Small intestine (tissue), 7 donors: ENCODE results near the gene MEA1. TPM values are rescaled to one million over a fixed set of nuclear protein-coding genes. Genes with fewer than 3 reads are reported as not detected.

Experiments used
- DNase-seq, 2 donors: peaks; one replicate each; pipeline versions ENCODE4 v3.0.0 to v3.0.0-alpha.2; 2013
- FAIRE-seq: peaks from 2 replicates; lab custom pipeline; 2012; peaks lifted over from hg19 to GRCh38; lab: Jason Lieb, UNC
- H3K27ac ChIP-seq, 3 donors: one replicate each; pipeline ENCODE4 v1.5.1; 2013; ENCODE audit warnings: low read length in 2 of 3, mild to moderate bottlenecking in 2 of 3, control low read depth in 1 of 3, inconsistent platforms in 1 of 3, low read depth in 1 of 3, moderate library complexity in 1 of 3
- H3K27me3 ChIP-seq, 3 donors: one replicate each; pipeline ENCODE4 v1.6.1; 2013; ENCODE audit warnings: low read length in 3 of 3, inconsistent platforms in 1 of 3; ENCODE audit not compliant: control insufficient read depth in 3 of 3, insufficient read depth in 3 of 3
- H3K36me3 ChIP-seq, 3 donors: one replicate each; pipeline ENCODE4 v1.6.1; 2013; ENCODE audit warnings: low read length in 3 of 3, inconsistent platforms in 1 of 3, low read depth in 1 of 3, mild to moderate bottlenecking in 1 of 3, moderate library complexity in 1 of 3; ENCODE audit not compliant: control insufficient read depth in 3 of 3, insufficient read depth in 2 of 3
- H3K4me1 ChIP-seq, 3 donors: one replicate each; pipeline ENCODE4 v1.6.1; 2013; ENCODE audit warnings: low read length in 2 of 3, inconsistent platforms in 1 of 3, low read depth in 1 of 3, mild to moderate bottlenecking in 1 of 3, moderate library complexity in 1 of 3; ENCODE audit not compliant: control insufficient read depth in 3 of 3, insufficient read depth in 2 of 3
- H3K4me3 ChIP-seq, 3 donors: one replicate each; pipeline ENCODE4 v1.5.1; 2013; ENCODE audit warnings: low read length in 3 of 3, control low read depth in 1 of 3, inconsistent platforms in 1 of 3, low read depth in 1 of 3, mild to moderate bottlenecking in 1 of 3, moderate library complexity in 1 of 3
- H3K9me3 ChIP-seq, 2 donors: one replicate each; pipeline ENCODE4 v1.6.1; 2013; ENCODE audit warnings: low read depth in 1 of 2, low read length in 1 of 2; ENCODE audit not compliant: control insufficient read depth in 2 of 2, insufficient read depth in 1 of 2
- WGBS, 3 donors: extraction: QIAGEN DNeasy Blood & Tissue Kit; methylation state at CpG; one replicate each; pipeline ENCODE4 v1.1.7; 2013; 5-methylcytosine and 5-hydroxymethylcytosine counted together
- polyA plus RNA-seq, 4 donors: library from polyadenylated mRNA; stranded (reverse) in 3 of 4; unstranded in 1 of 4; fragments of 200-250 nt in 3 of 4; fragments of 120-200 nt in 1 of 4; gene quantifications; one replicate each; pipeline versions ENCODE4 v1.2.1 to v1.2.3, GENCODE V29; 2013
- donor health status: healthy with polysubstance abuse.
- donor health status: control.
- donor health status: control.
- donor health status: Bipolar disorder and iron deficiency.
- donor health status: healthy.

The MEA1 gene
- polyA plus RNA-seq, 4 donors, result 62.6 to 90.8 (median 74.8) TPM

- H3K27me3 ChIP-seq, result no peaks in the 10 kb centered on the region
- peak overlapping the region in 2 of 3 donors; percentile 3 to 28 for H3K27ac ChIP-seq
- peak overlapping the region; percentile 44 to 75 (median 61) for H3K4me3 ChIP-seq
- peaks cover 19 to 69% (median 21%) of the 10 kb centered on the region in 3 donors for H3K36me3 ChIP-seq
- H3K4me1 ChIP-seq, result peaks cover 4 to 17% (median 13%) of the 10 kb centered on the region in 3 donors
- DNase-seq (peak in 1 of 2 donors; percentile 16), FAIRE-seq (no peak)
- WGBS, 3 donors, result 0 to 3% (median 2%) methylated on average over 22 to 25 of the region's 25 CpGs
- no peaks in the 10 kb centered on the region for H3K9me3 ChIP-seq
These were observed 476 bp downstream of the MEA1 start for GRCh38 chr6:43013097-43013842.

GRCh38 chr6:43012364-43012763, 1.4 kb downstream of the MEA1 start:
- Histone ChIP-seq H3K4me3 (peak overlapping the region in 1 of 3 donors; percentile 75), H3K4me1 (peaks cover 4 to 17% (median 13%) of the 10 kb centered on the region in 3 donors), H3K27me3 (no peaks in the 10 kb centered on the region), H3K9me3 (no peaks in the 10 kb centered on the region), H3K36me3 (peaks cover 21 to 69% (median 25%) of the 10 kb centered on the region in 3 donors), H3K27ac (no peak overlapping the region)
- DNase-seq, result no peak
- FAIRE-seq, result no peak
- 78 to 90% (median 85%) methylated on average over 6 of the region's 6 CpGs for WGBS, 3 donors

GRCh38 chr6:43011207-43011606, 2.5 kb downstream of the MEA1 start:
- no peak for DNase-seq
- FAIRE-seq, result no peak
- 82 to 87% (median 85%) methylated on average over 5 to 6 of the region's 6 CpGs for WGBS, 3 donors

GRCh38 chr6:43009124-43009523, 4.6 kb downstream of the MEA1 start:
- FAIRE-seq (no peak), DNase-seq (peak; percentile 42 to 51)
- no peaks in the 10 kb centered on the region for H3K27me3 ChIP-seq
- peaks cover 4 to 7% (median 5%) of the 10 kb centered on the region in 3 donors for H3K4me1 ChIP-seq
- no peak overlapping the region for H3K27ac ChIP-seq
- H3K36me3 ChIP-seq, result peaks cover 32 to 72% (median 33%) of the 10 kb centered on the region in 3 donors
- no peak overlapping the region for H3K4me3 ChIP-seq
- H3K9me3 ChIP-seq, result no peaks in the 10 kb centered on the region
- WGBS, 3 donors, result 59 to 64% (median 63%) methylated on average over 6 of the region's 6 CpGs

More at GRCh38 chr6:43011207-43011606, 2.5 kb downstream of the MEA1 start:
- peaks cover 4 to 13% (median 8%) of the 10 kb centered on the region in 3 donors for H3K4me1 ChIP-seq
- no peaks in the 10 kb centered on the region for H3K27me3 ChIP-seq
- H3K36me3 ChIP-seq, result peaks cover 32 to 69% (median 33%) of the 10 kb centered on the region in 3 donors
- H3K27ac ChIP-seq, result no peak overlapping the region
- H3K4me3 ChIP-seq, result no peak overlapping the region
- H3K9me3 ChIP-seq, result no peaks in the 10 kb centered on the region

GRCh38 chr6:43007126-43007525, 6.6 kb downstream of the MEA1 start:
- Histone ChIP-seq H3K36me3 (peaks cover 32 to 81% (median 33%) of the 10 kb centered on the region in 3 donors), H3K9me3 (no peaks in the 10 kb centered on the region), H3K27ac (no peak overlapping the region), H3K4me3 (no peak overlapping the region), H3K4me1 (no peaks in the 10 kb centered on the region), H3K27me3 (no peaks in the 10 kb centered on the region)
- WGBS, 3 donors, result 91 to 93% (median 93%) methylated on average over 9 of the region's 9 CpGs
- DNase-seq (no peak), FAIRE-seq (no peak)

GRCh38 chr6:43006251-43006650, 7.5 kb downstream of the MEA1 start:
- H3K9me3 ChIP-seq, result no peaks in the 10 kb centered on the region
- no peaks in the 10 kb centered on the region for H3K27me3 ChIP-seq
- 95 to 98% (median 97%) methylated on average over 11 of the region's 11 CpGs for WGBS, 3 donors
- no peak overlapping the region for H3K27ac ChIP-seq
- FAIRE-seq (no peak), DNase-seq (no peak)
- H3K36me3 ChIP-seq, result peaks cover 26 to 78% (median 28%) of the 10 kb centered on the region in 3 donors
- no peaks in the 10 kb centered on the region for H3K4me1 ChIP-seq
- no peak overlapping the region for H3K4me3 ChIP-seq

- DNase-seq (no peak), FAIRE-seq (no peak)
- Histone ChIP-seq H3K36me3 (peaks cover 22 to 74% (median 25%) of the 10 kb centered on the region in 3 donors), H3K9me3 (no peaks in the 10 kb centered on the region), H3K27me3 (no peaks in the 10 kb centered on the region), H3K27ac (no peak overlapping the region), H3K4me3 (no peak overlapping the region), H3K4me1 (no peaks in the 10 kb centered on the region)
- 89 to 92% (median 91%) methylated on average over 5 of the region's 5 CpGs for WGBS, 3 donors
These were observed 7.9 kb downstream of the MEA1 start for GRCh38 chr6:43005844-43006243.

GRCh38 chr6:43001843-43002242, 11.9 kb downstream of the MEA1 start:
- H3K9me3 ChIP-seq, result no peaks in the 10 kb centered on the region
- no peak for DNase-seq
- peaks cover 6 to 64% (median 7%) of the 10 kb centered on the region in 3 donors for H3K36me3 ChIP-seq
- H3K27me3 ChIP-seq, result no peaks in the 10 kb centered on the region
- no peak for FAIRE-seq
- H3K4me1 ChIP-seq, result no peaks in the 10 kb centered on the region
- no peak overlapping the region for H3K27ac ChIP-seq
- WGBS, 3 donors, result 92 to 96% (median 94%) methylated on average over 8 of the region's 8 CpGs
- H3K4me3 ChIP-seq, result no peak overlapping the region
